ENCODE results near the gene UNCX.

DNA sequence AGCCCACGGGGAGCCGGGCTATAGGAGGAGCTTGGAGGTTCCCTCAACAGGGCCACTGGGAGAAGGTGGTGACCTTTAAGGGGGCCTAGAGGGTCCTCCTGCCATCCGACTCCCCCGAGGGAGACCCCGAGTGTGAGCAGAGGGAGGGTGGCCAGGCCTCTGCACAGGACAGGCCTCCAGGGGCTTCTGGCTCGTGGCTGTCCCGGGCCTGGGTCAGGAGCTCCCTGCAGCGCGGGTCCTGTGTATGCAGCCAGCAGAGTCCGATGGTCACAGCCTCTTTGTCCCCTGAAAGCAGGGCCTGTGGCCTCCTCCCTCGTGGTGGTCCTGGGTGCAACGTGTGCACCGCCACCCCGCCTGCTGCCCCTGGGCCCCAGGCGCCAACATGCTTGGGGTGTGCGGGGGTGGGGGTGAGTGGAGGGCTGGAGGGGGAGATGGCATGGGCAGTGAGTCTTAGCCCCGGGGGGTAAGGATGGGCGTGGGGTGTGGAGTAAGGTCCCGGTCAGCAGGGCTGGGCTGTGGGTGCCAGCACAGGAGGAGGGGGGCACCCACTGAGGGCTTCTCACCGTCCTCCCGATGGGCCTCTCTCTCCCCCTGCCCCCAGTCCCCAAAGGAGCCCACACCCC, 27.1 kb downstream of the UNCX start:
- TF ChIP-seq POLR2A (IDR thresholded peaks at IDR 0.05): no peak
- TF ChIP-seq CTCF (IDR thresholded peaks at IDR 0.05): no peak
- no peak for TF ChIP-seq POLR2AphosphoS5 (IDR thresholded peaks at IDR 0.05)
